B cell (primary cell): ENCODE data around the gene CARHSP1. TPM values are rescaled to one million over a fixed set of nuclear protein-coding genes. Genes with fewer than 3 reads are reported as not detected.

ENCODE experiments used
- ATAC-seq: fragments of 200-7000 bp; cut with Tn5 transposase; one replicate; pipeline ENCODE4 v1.10.0; 2021; ENCODE audit warnings: low read depth, mild to moderate bottlenecking, moderate number of reproducible peaks, moderate library complexity
- CTCF ChIA-PET: fragments of 350-600 bp; sonication (Branson Sonifier 250); formaldehyde crosslinking; loops from one replicate; lab custom pipeline; 2021; ENCODE audit warnings: antibody characterized with exemption, inconsistent platforms; lab: Charles Lee
- POLR2A ChIA-PET: fragments of 350-600 bp; sonication (Branson Sonifier 250); formaldehyde crosslinking; loops from one replicate; lab custom pipeline; 2021; ENCODE audit warnings: antibody characterized with exemption; lab: Charles Lee
- DNase-seq: peaks from one replicate; pipeline ENCODE4 v3.0.0; 2013
- H2AFZ ChIP-seq: 2 replicates; pipeline ENCODE4 v1.6.1; 2012; ENCODE audit warnings: mild to moderate bottlenecking, low read depth, low read length; ENCODE audit not compliant: insufficient read depth, poor library complexity, severe bottlenecking
- H3K27ac ChIP-seq, 2 donors: 1 replicate in 1 of 2; 2 replicates in 1 of 2; pipeline ENCODE4 v1.5.1; 2012 to 2013; ENCODE audit warnings: low read length in 2 of 2, mild to moderate bottlenecking in 2 of 2, moderate library complexity in 1 of 2
- H3K27me3 ChIP-seq, 4 experiments: fragments of 200-600 bp in 1 of 4; sonication (generic) in 1 of 4; replicated peaks in 1 of 4; 1 replicate in 2 of 4; 2 replicates in 2 of 4; pipeline versions ENCODE4 v1.6.1 to v1.7.0; 2013 to 2016; ENCODE audit warnings: low read length in 3 of 4, mild to moderate bottlenecking in 2 of 4, mixed read lengths in 1 of 4, moderate library complexity in 1 of 4; ENCODE audit not compliant: insufficient read depth in 4 of 4, control insufficient read depth in 3 of 4; ENCODE audit errors: control extremely low read depth in 1 of 4
- H3K36me3 ChIP-seq, 2 experiments: replicated peaks in 1 of 2; 1 replicate in 1 of 2; 2 replicates in 1 of 2; pipeline versions ENCODE4 v1.6.1 to v1.7.1; 2013; ENCODE audit warnings: low read length in 1 of 2; ENCODE audit not compliant: insufficient read depth in 2 of 2, control insufficient read depth in 1 of 2; ENCODE audit errors: control extremely low read depth in 1 of 2, extremely low read depth in 1 of 2
- H3K4me1 ChIP-seq, 2 donors: fragments of 200-600 bp in 1 of 2; sonication (generic) in 1 of 2; 1 replicate in 1 of 2; 2 replicates in 1 of 2; pipeline versions ENCODE4 v1.5.1 to v1.6.1; 2013 to 2017; ENCODE audit warnings: low read length in 2 of 2; ENCODE audit not compliant: control insufficient read depth in 2 of 2, insufficient read depth in 2 of 2
- H3K4me2 ChIP-seq: replicated peaks from 2 replicates; pipeline ENCODE3; 2012; ENCODE audit warnings: mild to moderate bottlenecking, low read depth, low read length; ENCODE audit not compliant: poor library complexity, severe bottlenecking
- H3K4me3 ChIP-seq, 5 experiments: fragments of 200-600 bp in 1 of 5; sonication (generic) in 1 of 5; 1 replicate in 3 of 5; 2 replicates in 2 of 5; pipeline versions ENCODE4 v1.5.1 to v1.7.0; 2011 to 2016; ENCODE audit warnings: low read length in 4 of 5, mild to moderate bottlenecking in 4 of 5, low read depth in 2 of 5, control low read depth in 1 of 5, moderate library complexity in 1 of 5; ENCODE audit not compliant: insufficient read depth in 1 of 5; ENCODE audit errors: control extremely low read depth in 1 of 5, extremely low read depth in 1 of 5
- H3K79me2 ChIP-seq: fragments of 200-600 bp; sonication (generic); one replicate; pipeline ENCODE4 v1.6.0; 2016; ENCODE audit warnings: low read length; ENCODE audit not compliant: control insufficient read depth, insufficient read depth
- H3K9ac ChIP-seq: fragments of 200-600 bp; sonication (generic); 2 replicates; pipeline ENCODE4 v1.6.1; 2017; ENCODE audit warnings: mild to moderate bottlenecking, low read length, moderate library complexity
- H3K9me3 ChIP-seq, 3 donors: one replicate each; pipeline versions ENCODE4 v1.6.1 to v1.7.1; 2013; ENCODE audit warnings: low read length in 2 of 3; ENCODE audit not compliant: control insufficient read depth in 2 of 3, insufficient read depth in 1 of 3; ENCODE audit errors: control extremely low read depth in 1 of 3
- H4K20me1 ChIP-seq: 2 replicates; pipeline ENCODE4 v1.6.0; 2012; ENCODE audit warnings: mild to moderate bottlenecking, low read length; ENCODE audit not compliant: insufficient read depth, control insufficient read depth, poor library complexity, severe bottlenecking
- H3K27ac Mint-ChIP-seq: one replicate; pipeline ENCODE4 v1.8.0; 2021; ENCODE audit warnings: mixed read lengths
- H3K27me3 Mint-ChIP-seq: one replicate; pipeline ENCODE4 v1.8.0; 2021; ENCODE audit warnings: mixed read lengths
- H3K4me1 Mint-ChIP-seq: one replicate; pipeline ENCODE4 v1.8.0; 2021; ENCODE audit warnings: mixed read lengths
- H3K4me3 Mint-ChIP-seq: one replicate; pipeline ENCODE4 v1.8.0; 2021; ENCODE audit warnings: mixed read lengths
- H3K9me3 Mint-ChIP-seq: one replicate; pipeline ENCODE4 v1.8.0; 2022; ENCODE audit warnings: mixed read lengths; ENCODE audit not compliant: insufficient read depth
- CTCF ChIP-seq: fragments of 200-600 bp; IDR thresholded peaks from one replicate; pipeline ENCODE4 v1.8.0; 2022; ENCODE audit warnings: antibody characterized with exemption, mild to moderate bottlenecking
- EZH2 ChIP-seq: IDR thresholded peaks from 2 replicates; pipeline ENCODE4 v1.6.1; 2012; ENCODE audit warnings: borderline replicate concordance, low read depth, mild to moderate bottlenecking, moderate library complexity, low read length; ENCODE audit not compliant: insufficient read depth, poor library complexity, severe bottlenecking
- WGBS: methylation state at CpG from one replicate; pipeline ENCODE4 v1.1.5; 2013; ENCODE audit warnings: missing lambda C conversion rate; ENCODE audit not compliant: insufficient coverage; 5-methylcytosine and 5-hydroxymethylcytosine counted together
- intact Hi-C: fragments of 100-400 bp; cut with micrococcal nuclease; formaldehyde crosslinking; loops from one replicate; pipeline ENCODE4 v1.10.0; 2022
- polyA plus RNA-seq: library from polyadenylated mRNA; depleted of rRNA; stranded (reverse); fragments of >200 nt; gene quantifications from 2 replicates; pipeline ENCODE4 v1.2.3, GENCODE V29; 2012
- total RNA-seq, 2 donors: library from RNA; stranded (reverse); fragments of 120-200 nt in 1 of 2; gene quantifications; 1 replicate in 1 of 2; 2 replicates in 1 of 2; pipeline versions ENCODE4 v1.2.3 to v1.2.4, GENCODE V29; 2013 to 2022

Gene CARHSP1
- total and polyA plus RNA-seq, 2 donors (not counting 1 experiment from before 2014, with no cell fraction given) = 26.5 to 63.1 TPM

- Mint-ChIP-seq H3K27me3 (no peaks in the 10 kb centered on the region), H3K4me3 (no peak overlapping the region), H3K27ac (no peak overlapping the region), H3K9me3 (no peaks in the 10 kb centered on the region), H3K4me1 (peaks cover 11% of the 10 kb centered on the region)
- Histone ChIP-seq H3K27me3 (no peaks in the 10 kb centered on the region), H2AFZ (no peak overlapping the region), H3K4me1 (peaks cover 0 to 6% of the 10 kb centered on the region in 2 donors), H3K36me3 (peaks cover 2 to 24% of the 10 kb centered on the region in 2 experiments), H3K4me2 (no peak overlapping the region), H3K79me2 (peaks cover 35% of the 10 kb centered on the region), H3K9me3 (no peaks in the 10 kb centered on the region), H3K27ac (no peak overlapping the region), H3K9ac (no peak overlapping the region), H4K20me1 (peaks cover 14% of the 10 kb centered on the region), H3K4me3 (no peak overlapping the region)
- WGBS = 82% methylated on average over 15 of the region's 16 CpGs
- TF ChIP-seq CTCF (no peak), EZH2 (no peak)
- DNase-seq (no peak), ATAC-seq (no peak)
- intact Hi-C loops = no loop called here
- ChIA-PET CTCF (no interaction called here), POLR2A (no interaction called here)
These were observed 36.1 kb downstream of the CARHSP1 start for GRCh38 chr16:8832717-8833105.

- H3K4me1 ChIP-seq = peaks cover 0 to 6% of the 10 kb centered on the region in 2 donors
- Mint-ChIP-seq H3K4me3 (peak overlapping the region; percentile 49), H3K4me1 (peaks cover 11% of the 10 kb centered on the region), H3K27me3 (no peaks in the 10 kb centered on the region), H3K9me3 (no peaks in the 10 kb centered on the region), H3K27ac (peak overlapping the region; percentile 26)
- intact Hi-C loops = no loop called here
- peaks cover 2 to 24% of the 10 kb centered on the region in 2 experiments for H3K36me3 ChIP-seq
- H3K4me3 ChIP-seq = no peak overlapping the region
- H3K27ac ChIP-seq = no peak overlapping the region
- 95% methylated on average over 16 of the region's 18 CpGs for WGBS
- peaks cover 31% of the 10 kb centered on the region for H3K79me2 ChIP-seq
- H3K9ac ChIP-seq = no peak overlapping the region
- TF ChIP-seq EZH2 (no peak), CTCF (no peak)
- no peaks in the 10 kb centered on the region for H3K27me3 ChIP-seq
- peak overlapping the region; percentile 33 for H3K4me2 ChIP-seq
- DNase-seq (no peak), ATAC-seq (no peak)
- CTCF ChIA-PET = no interaction called here
- no peak overlapping the region for H2AFZ ChIP-seq
- H4K20me1 ChIP-seq = peaks cover 14% of the 10 kb centered on the region
- POLR2A ChIA-PET = no interaction called here
- H3K9me3 ChIP-seq = no peaks in the 10 kb centered on the region
These were observed 36.7 kb downstream of the CARHSP1 start for GRCh38 chr16:8831871-8832716.
